Upper lobe of left lung (tissue), 4 donors: ENCODE measurements around the gene BCAS3.

Experiments
- EP300 ChIP-seq, 4 donors: sonication (generic); formaldehyde crosslinking; IDR thresholded peaks; one replicate each; pipeline ENCODE4 v1.5.1; 2017; ENCODE audit warnings: antibody characterized with exemption in 4 of 4, control low read depth in 2 of 4
- POLR2A ChIP-seq, 4 donors: fragments of 450-650 bp; IDR thresholded peaks; one replicate each; pipeline ENCODE4 v1.5.1; 2016 to 2017; ENCODE audit warnings: antibody characterized with exemption in 4 of 4, mild to moderate bottlenecking in 2 of 4
- POLR2AphosphoS5 ChIP-seq, 2 donors: sonication (generic); formaldehyde crosslinking; IDR thresholded peaks; one replicate each; pipeline ENCODE4 v1.5.1; 2017; ENCODE audit warnings: antibody characterized with exemption in 2 of 2
- TF ChIP-seq, protein P1 (sequence below), 6 experiments: fragments of 450-650 bp in 4 of 6; fragments of 200-600 bp in 2 of 6; sonication (generic) in 2 of 6; IDR thresholded peaks; one replicate each; pipeline ENCODE4 v1.5.1; 2016 to 2019; ENCODE audit warnings: antibody characterized with exemption in 6 of 6

GRCh38 chr17:61338874-61339478 lies 661.3 kb downstream of the BCAS3 start:
- TF ChIP-seq, protein P1, sequence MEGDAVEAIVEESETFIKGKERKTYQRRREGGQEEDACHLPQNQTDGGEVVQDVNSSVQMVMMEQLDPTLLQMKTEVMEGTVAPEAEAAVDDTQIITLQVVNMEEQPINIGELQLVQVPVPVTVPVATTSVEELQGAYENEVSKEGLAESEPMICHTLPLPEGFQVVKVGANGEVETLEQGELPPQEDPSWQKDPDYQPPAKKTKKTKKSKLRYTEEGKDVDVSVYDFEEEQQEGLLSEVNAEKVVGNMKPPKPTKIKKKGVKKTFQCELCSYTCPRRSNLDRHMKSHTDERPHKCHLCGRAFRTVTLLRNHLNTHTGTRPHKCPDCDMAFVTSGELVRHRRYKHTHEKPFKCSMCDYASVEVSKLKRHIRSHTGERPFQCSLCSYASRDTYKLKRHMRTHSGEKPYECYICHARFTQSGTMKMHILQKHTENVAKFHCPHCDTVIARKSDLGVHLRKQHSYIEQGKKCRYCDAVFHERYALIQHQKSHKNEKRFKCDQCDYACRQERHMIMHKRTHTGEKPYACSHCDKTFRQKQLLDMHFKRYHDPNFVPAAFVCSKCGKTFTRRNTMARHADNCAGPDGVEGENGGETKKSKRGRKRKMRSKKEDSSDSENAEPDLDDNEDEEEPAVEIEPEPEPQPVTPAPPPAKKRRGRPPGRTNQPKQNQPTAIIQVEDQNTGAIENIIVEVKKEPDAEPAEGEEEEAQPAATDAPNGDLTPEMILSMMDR (IDR thresholded peaks at IDR 0.05): no peak
- TF ChIP-seq POLR2AphosphoS5 (IDR thresholded peaks at IDR 0.05): no peak
- TF ChIP-seq EP300 (IDR thresholded peaks at IDR 0.05): no peak
- no peak for TF ChIP-seq POLR2A (IDR thresholded peaks at IDR 0.05)
